GM23338 (cell line): Measurements from ENCODE around the gene NFKB2. TPM values are rescaled to one million over a fixed set of nuclear protein-coding genes. Genes with fewer than 3 reads are reported as not detected.

Experiments used
- ATAC-seq: fragments of 200-7000 bp; cut with Tn5 transposase; 3 replicates; pipeline ENCODE4 v1.9.1; 2020
- DNase-seq: peaks from one replicate; pipeline ENCODE4 v3.0.0-alpha.2; 2015; ENCODE audit warnings: low spot score
- H2AFZ ChIP-seq: fragments of 200-600 bp; sonication (generic); 2 replicates; pipeline ENCODE4 v1.8.0; 2016; ENCODE audit warnings: antibody characterized with exemption, mild to moderate bottlenecking, moderate library complexity
- H3F3A ChIP-seq: fragments of 200-600 bp; sonication (generic); replicated peaks from 2 replicates; pipeline ENCODE4 v1.8.0; 2017; ENCODE audit warnings: antibody characterized with exemption, mixed run types, low read depth
- H3K27ac ChIP-seq: fragments of 200-600 bp; sonication (generic); 2 replicates; pipeline ENCODE4 v1.6.1; 2016; ENCODE audit warnings: low read depth
- H3K27me3 ChIP-seq: fragments of 200-600 bp; sonication (generic); 2 replicates; pipeline ENCODE4 v1.8.0; 2016; ENCODE audit warnings: mild to moderate bottlenecking, mixed run types, moderate library complexity; ENCODE audit not compliant: insufficient read depth
- H3K36me3 ChIP-seq: fragments of 200-600 bp; sonication (generic); 2 replicates; pipeline ENCODE4 v1.8.0; 2016; ENCODE audit warnings: mild to moderate bottlenecking; ENCODE audit not compliant: insufficient read depth
- H3K4me1 ChIP-seq: fragments of 200-600 bp; sonication (generic); 2 replicates; pipeline ENCODE4 v1.8.0; 2016; ENCODE audit warnings: mild to moderate bottlenecking, moderate library complexity; ENCODE audit not compliant: insufficient read depth
- H3K4me2 ChIP-seq: fragments of 200-600 bp; sonication (generic); 2 replicates; pipeline ENCODE4 v1.7.1; 2017; ENCODE audit warnings: mixed run types
- H3K4me3 ChIP-seq: fragments of 200-600 bp; sonication (generic); 2 replicates; pipeline ENCODE4 v1.6.1; 2016; ENCODE audit warnings: mixed run types
- H3K79me2 ChIP-seq: fragments of 200-600 bp; sonication (generic); replicated peaks from 2 replicates; pipeline ENCODE4 v1.8.0; 2017; ENCODE audit warnings: mild to moderate bottlenecking; ENCODE audit not compliant: insufficient read depth
- H3K9me2 ChIP-seq: fragments of 200-600 bp; sonication (generic); 2 replicates; pipeline ENCODE4 v1.8.0; 2017; ENCODE audit not compliant: insufficient read depth
- H4K20me1 ChIP-seq: fragments of 200-600 bp; sonication (generic); replicated peaks from 2 replicates; pipeline ENCODE4 v1.8.0; 2017; ENCODE audit warnings: mild to moderate bottlenecking; ENCODE audit not compliant: insufficient read depth
- H3K27ac Mint-ChIP-seq: 2 replicates; pipeline ENCODE4 v1.8.0; 2020; ENCODE audit warnings: inconsistent platforms, mild to moderate bottlenecking, moderate library complexity, mixed read lengths
- H3K27me3 Mint-ChIP-seq: 3 replicates; pipeline ENCODE4 v1.8.0; 2022; ENCODE audit warnings: low read depth, mild to moderate bottlenecking, moderate library complexity, mixed read lengths, inconsistent platforms; ENCODE audit not compliant: insufficient read depth, poor library complexity
- H3K36me3 Mint-ChIP-seq: 3 replicates; pipeline ENCODE4 v1.8.0; 2021; ENCODE audit warnings: low read depth, mild to moderate bottlenecking, inconsistent platforms, moderate library complexity, mixed read lengths
- H3K4me1 Mint-ChIP-seq: 3 replicates; pipeline ENCODE4 v1.8.0; 2020; ENCODE audit warnings: mild to moderate bottlenecking, inconsistent platforms, mixed read lengths
- H3K4me3 Mint-ChIP-seq: 3 replicates; pipeline ENCODE4 v1.8.0; 2021; ENCODE audit warnings: moderate library complexity, mild to moderate bottlenecking, inconsistent platforms, mixed read lengths
- H3K9me3 Mint-ChIP-seq: 3 replicates; pipeline ENCODE4 v1.8.0; 2020; ENCODE audit warnings: moderate library complexity, mild to moderate bottlenecking, inconsistent platforms, mixed read lengths
- CREB1 ChIP-seq: fragments of 250-450 bp; sonication (Bioruptor Pico); IDR thresholded peaks from 2 replicates; pipeline ENCODE4 v1.5.0; 2020; ENCODE audit warnings: low read depth, mild to moderate bottlenecking, moderate library complexity
- EZH2 ChIP-seq: fragments of 200-600 bp; sonication (generic); IDR thresholded peaks from one replicate; pipeline ENCODE4 v1.8.0; 2017; ENCODE audit warnings: antibody characterized with exemption, mild to moderate bottlenecking, low read depth; ENCODE audit not compliant: unreplicated experiment
- NANOG ChIP-seq: IDR thresholded peaks from 2 replicates; pipeline ENCODE4 v1.6.1; 2016; ENCODE audit warnings: antibody characterized with exemption, borderline replicate concordance
- ZNF114 ChIP-seq: fragments of 250-450 bp; sonication (Bioruptor Pico); IDR thresholded peaks from 2 replicates; pipeline ENCODE4 v1.5.0; 2020; ENCODE audit warnings: mild to moderate bottlenecking, moderate library complexity
- polyA plus RNA-seq: library from polyadenylated mRNA; unstranded; fragments of >200 nt; fragmentation: Nextera tagmentation; extraction: Ambion mirVana; gene quantifications from 2 replicates; pipeline ENCODE4 v1.2.1, GENCODE V29; 2016
- total RNA-seq: library from RNA; depleted of rRNA; stranded (reverse); fragments of >200 nt; shearing (Covaris generic); gene quantifications from 2 replicates; pipeline ENCODE4 v1.2.3, GENCODE V29; 2014
- TF ChIP-seq, protein P1 (sequence below), 2 experiments: fragments of 200-600 bp in 1 of 2; sonication (generic) in 1 of 2; conservative IDR thresholded peaks; 2 replicates each; pipeline versions ENCODE4 v1.5.1 to v1.6.1; 2016 to 2017; ENCODE audit warnings: antibody characterized with exemption in 2 of 2, low read depth in 2 of 2, mild to moderate bottlenecking in 2 of 2, moderate library complexity in 1 of 2
- TF ChIP-seq, protein P2 (sequence below): IDR thresholded peaks from one replicate; pipeline ENCODE4 v1.6.1; 2018; ENCODE audit warnings: antibody characterized with exemption; ENCODE audit not compliant: unreplicated experiment
- TF ChIP-seq, protein P3 (sequence below): fragments of 250-450 bp; sonication (Bioruptor Pico); IDR thresholded peaks from 2 replicates; pipeline ENCODE4 v1.5.0; 2020; ENCODE audit warnings: mild to moderate bottlenecking, moderate library complexity

The NFKB2 gene
- total and polyA plus RNA-seq, 2 experiments from 2014 or later: 6.8 to 29.4 TPM

DNA sequence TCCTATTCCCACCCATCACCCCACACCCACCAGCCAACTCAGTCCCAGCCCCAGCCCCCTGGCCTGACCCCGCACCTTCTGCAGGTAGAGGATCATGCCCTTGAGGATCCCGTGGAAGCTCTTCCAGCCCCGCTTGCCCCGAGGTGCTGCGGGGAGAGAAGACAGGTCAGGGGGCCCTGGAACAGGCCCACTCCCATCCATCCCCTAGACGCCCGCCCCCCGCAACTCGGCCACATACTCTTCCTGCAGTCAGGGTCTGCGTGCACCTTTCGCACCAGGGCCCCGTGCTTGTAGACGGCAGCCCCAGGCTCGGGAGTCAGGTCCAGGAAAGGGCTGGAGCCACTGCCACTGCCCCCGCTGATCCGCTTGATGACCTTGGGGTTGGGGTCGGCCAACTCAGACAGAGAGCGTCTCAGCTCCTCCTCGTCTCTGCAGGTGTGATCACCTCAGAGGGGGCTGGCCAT, 9.6 kb downstream of the NFKB2 start (continued):
- TF ChIP-seq, protein P1, sequence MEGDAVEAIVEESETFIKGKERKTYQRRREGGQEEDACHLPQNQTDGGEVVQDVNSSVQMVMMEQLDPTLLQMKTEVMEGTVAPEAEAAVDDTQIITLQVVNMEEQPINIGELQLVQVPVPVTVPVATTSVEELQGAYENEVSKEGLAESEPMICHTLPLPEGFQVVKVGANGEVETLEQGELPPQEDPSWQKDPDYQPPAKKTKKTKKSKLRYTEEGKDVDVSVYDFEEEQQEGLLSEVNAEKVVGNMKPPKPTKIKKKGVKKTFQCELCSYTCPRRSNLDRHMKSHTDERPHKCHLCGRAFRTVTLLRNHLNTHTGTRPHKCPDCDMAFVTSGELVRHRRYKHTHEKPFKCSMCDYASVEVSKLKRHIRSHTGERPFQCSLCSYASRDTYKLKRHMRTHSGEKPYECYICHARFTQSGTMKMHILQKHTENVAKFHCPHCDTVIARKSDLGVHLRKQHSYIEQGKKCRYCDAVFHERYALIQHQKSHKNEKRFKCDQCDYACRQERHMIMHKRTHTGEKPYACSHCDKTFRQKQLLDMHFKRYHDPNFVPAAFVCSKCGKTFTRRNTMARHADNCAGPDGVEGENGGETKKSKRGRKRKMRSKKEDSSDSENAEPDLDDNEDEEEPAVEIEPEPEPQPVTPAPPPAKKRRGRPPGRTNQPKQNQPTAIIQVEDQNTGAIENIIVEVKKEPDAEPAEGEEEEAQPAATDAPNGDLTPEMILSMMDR (conservative IDR thresholded peaks at IDR 0.05; ENCODE audit: low read depth in 2 of 2): no peak
- TF ChIP-seq ZNF114 (CRISPR knock-in tag): no peak
- TF ChIP-seq, protein P2, sequence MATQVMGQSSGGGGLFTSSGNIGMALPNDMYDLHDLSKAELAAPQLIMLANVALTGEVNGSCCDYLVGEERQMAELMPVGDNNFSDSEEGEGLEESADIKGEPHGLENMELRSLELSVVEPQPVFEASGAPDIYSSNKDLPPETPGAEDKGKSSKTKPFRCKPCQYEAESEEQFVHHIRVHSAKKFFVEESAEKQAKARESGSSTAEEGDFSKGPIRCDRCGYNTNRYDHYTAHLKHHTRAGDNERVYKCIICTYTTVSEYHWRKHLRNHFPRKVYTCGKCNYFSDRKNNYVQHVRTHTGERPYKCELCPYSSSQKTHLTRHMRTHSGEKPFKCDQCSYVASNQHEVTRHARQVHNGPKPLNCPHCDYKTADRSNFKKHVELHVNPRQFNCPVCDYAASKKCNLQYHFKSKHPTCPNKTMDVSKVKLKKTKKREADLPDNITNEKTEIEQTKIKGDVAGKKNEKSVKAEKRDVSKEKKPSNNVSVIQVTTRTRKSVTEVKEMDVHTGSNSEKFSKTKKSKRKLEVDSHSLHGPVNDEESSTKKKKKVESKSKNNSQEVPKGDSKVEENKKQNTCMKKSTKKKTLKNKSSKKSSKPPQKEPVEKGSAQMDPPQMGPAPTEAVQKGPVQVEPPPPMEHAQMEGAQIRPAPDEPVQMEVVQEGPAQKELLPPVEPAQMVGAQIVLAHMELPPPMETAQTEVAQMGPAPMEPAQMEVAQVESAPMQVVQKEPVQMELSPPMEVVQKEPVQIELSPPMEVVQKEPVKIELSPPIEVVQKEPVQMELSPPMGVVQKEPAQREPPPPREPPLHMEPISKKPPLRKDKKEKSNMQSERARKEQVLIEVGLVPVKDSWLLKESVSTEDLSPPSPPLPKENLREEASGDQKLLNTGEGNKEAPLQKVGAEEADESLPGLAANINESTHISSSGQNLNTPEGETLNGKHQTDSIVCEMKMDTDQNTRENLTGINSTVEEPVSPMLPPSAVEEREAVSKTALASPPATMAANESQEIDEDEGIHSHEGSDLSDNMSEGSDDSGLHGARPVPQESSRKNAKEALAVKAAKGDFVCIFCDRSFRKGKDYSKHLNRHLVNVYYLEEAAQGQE: no peak

DNA sequence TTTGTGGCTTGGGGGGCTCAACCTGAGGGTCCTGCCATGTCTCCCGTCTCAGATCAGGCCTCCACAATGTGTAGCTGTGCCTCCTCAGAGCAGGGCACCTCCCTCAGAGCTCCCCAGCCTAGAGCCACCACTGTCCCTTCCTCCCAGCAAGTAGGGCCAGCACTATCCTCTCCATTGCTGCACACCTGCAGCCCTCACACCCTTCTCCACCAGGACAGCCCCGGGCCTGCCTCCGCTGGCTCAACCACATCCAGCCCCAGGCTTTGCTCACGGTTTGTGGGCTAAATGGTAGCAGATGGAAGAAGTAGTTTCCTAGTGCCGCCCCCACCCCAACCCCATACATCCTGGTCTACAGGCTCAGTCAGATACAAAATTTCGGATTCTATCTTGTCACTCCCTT, 10.1 kb downstream of the NFKB2 start:
- DNase-seq (no peak), ATAC-seq (no peak)
- H3K36me3 Mint-ChIP-seq: peaks cover 2% of the 10 kb centered on the region; the same call in 1 of the 3 replicates
- H3K9me3 Mint-ChIP-seq: no peaks in the 10 kb centered on the region
- H3K27ac ChIP-seq: no peak overlapping the region
- peaks cover 34% of the 10 kb centered on the region for H3K27me3 ChIP-seq
- H3K36me3 ChIP-seq: no peaks in the 10 kb centered on the region
- no peak overlapping the region for H3K27ac Mint-ChIP-seq
- H3K79me2 ChIP-seq: no peaks in the 10 kb centered on the region
- peaks cover 12% of the 10 kb centered on the region for H3K4me1 Mint-ChIP-seq
- peaks cover 10% of the 10 kb centered on the region for H3K4me1 ChIP-seq
- H3K27me3 Mint-ChIP-seq: peaks cover 47% of the 10 kb centered on the region
- no peaks in the 10 kb centered on the region for H3K9me2 ChIP-seq
- no peak overlapping the region for H3K4me2 ChIP-seq
- no peak overlapping the region for H3K4me3 Mint-ChIP-seq
- H2AFZ ChIP-seq: no peak overlapping the region
- H4K20me1 ChIP-seq: no peaks in the 10 kb centered on the region
- peaks cover 12% of the 10 kb centered on the region for H3F3A ChIP-seq
- H3K4me3 ChIP-seq: no peak overlapping the region
- no peak for TF ChIP-seq ZNF114 (CRISPR knock-in tag)
- no peak for TF ChIP-seq NANOG
- TF ChIP-seq CREB1 (CRISPR knock-in tag): no peak
- TF ChIP-seq EZH2: no peak
- TF ChIP-seq, protein P3, sequence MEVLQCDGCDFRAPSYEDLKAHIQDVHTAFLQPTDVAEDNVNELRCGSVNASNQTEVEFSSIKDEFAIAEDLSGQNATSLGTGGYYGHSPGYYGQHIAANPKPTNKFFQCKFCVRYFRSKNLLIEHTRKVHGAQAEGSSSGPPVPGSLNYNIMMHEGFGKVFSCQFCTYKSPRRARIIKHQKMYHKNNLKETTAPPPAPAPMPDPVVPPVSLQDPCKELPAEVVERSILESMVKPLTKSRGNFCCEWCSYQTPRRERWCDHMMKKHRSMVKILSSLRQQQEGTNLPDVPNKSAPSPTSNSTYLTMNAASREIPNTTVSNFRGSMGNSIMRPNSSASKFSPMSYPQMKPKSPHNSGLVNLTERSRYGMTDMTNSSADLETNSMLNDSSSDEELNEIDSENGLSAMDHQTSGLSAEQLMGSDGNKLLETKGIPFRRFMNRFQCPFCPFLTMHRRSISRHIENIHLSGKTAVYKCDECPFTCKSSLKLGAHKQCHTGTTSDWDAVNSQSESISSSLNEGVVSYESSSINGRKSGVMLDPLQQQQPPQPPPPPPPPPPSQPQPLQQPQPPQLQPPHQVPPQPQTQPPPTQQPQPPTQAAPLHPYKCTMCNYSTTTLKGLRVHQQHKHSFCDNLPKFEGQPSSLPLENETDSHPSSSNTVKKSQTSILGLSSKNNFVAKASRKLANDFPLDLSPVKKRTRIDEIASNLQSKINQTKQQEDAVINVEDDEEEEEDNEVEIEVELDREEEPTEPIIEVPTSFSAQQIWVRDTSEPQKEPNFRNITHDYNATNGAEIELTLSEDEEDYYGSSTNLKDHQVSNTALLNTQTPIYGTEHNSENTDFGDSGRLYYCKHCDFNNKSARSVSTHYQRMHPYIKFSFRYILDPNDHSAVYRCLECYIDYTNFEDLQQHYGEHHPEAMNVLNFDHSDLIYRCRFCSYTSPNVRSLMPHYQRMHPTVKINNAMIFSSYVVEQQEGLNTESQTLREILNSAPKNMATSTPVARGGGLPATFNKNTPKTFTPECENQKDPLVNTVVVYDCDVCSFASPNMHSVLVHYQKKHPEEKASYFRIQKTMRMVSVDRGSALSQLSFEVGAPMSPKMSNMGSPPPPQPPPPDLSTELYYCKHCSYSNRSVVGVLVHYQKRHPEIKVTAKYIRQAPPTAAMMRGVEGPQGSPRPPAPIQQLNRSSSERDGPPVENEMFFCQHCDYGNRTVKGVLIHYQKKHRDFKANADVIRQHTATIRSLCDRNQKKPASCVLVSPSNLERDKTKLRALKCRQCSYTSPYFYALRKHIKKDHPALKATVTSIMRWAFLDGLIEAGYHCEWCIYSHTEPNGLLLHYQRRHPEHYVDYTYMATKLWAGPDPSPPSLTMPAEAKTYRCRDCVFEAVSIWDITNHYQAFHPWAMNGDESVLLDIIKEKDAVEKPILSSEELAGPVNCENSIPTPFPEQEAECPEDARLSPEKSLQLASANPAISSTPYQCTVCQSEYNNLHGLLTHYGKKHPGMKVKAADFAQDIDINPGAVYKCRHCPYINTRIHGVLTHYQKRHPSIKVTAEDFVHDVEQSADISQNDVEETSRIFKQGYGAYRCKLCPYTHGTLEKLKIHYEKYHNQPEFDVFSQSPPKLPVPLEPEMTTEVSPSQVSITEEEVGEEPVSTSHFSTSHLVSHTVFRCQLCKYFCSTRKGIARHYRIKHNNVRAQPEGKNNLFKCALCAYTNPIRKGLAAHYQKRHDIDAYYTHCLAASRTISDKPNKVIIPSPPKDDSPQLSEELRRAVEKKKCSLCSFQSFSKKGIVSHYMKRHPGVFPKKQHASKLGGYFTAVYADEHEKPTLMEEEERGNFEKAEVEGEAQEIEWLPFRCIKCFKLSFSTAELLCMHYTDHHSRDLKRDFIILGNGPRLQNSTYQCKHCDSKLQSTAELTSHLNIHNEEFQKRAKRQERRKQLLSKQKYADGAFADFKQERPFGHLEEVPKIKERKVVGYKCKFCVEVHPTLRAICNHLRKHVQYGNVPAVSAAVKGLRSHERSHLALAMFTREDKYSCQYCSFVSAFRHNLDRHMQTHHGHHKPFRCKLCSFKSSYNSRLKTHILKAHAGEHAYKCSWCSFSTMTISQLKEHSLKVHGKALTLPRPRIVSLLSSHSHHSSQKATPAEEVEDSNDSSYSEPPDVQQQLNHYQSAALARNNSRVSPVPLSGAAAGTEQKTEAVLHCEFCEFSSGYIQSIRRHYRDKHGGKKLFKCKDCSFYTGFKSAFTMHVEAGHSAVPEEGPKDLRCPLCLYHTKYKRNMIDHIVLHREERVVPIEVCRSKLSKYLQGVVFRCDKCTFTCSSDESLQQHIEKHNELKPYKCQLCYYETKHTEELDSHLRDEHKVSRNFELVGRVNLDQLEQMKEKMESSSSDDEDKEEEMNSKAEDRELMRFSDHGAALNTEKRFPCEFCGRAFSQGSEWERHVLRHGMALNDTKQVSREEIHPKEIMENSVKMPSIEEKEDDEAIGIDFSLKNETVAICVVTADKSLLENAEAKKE (CRISPR knock-in tag): no peak
- TF ChIP-seq, protein P1 (conservative IDR thresholded peaks at IDR 0.05; ENCODE audit: low read depth in 2 of 2): no peak
